Tibial nerve (tissue), 4 donors: Measurements from ENCODE around the gene ANKRD6. TPM values are rescaled to one million over a fixed set of nuclear protein-coding genes. Genes with fewer than 3 reads are reported as not detected.
"Not testable (repeated sequence)": the region's sequence is repeated elsewhere in the genome, so short reads cannot be mapped to it uniquely, and the experiment has no call there.

Experiments used
- DNase-seq, 2 donors: peaks; one replicate each; pipeline ENCODE4 v3.0.0-alpha.2; 2019; ENCODE audit warnings: low spot score in 2 of 2
- H3K27ac ChIP-seq, 4 donors: fragments of 200-600 bp; sonication (generic) in 3 of 4; one replicate each; pipeline ENCODE4 v1.5.1; 2017 to 2019; ENCODE audit warnings: mild to moderate bottlenecking in 1 of 4
- H3K27me3 ChIP-seq, 2 donors: fragments of 200-600 bp; sonication (generic) in 1 of 2; one replicate each; pipeline versions ENCODE4 v1.5.1 to v1.6.0; 2017 to 2019
- H3K36me3 ChIP-seq, 3 donors: fragments of 200-600 bp; sonication (generic); one replicate each; pipeline ENCODE4 v1.5.1; 2018 to 2019
- H3K4me1 ChIP-seq, 4 donors: fragments of 200-600 bp; sonication (generic) in 3 of 4; one replicate each; pipeline ENCODE4 v1.5.1; 2017 to 2019
- H3K4me3 ChIP-seq, 4 donors: fragments of 200-600 bp; sonication (generic) in 3 of 4; one replicate each; pipeline ENCODE4 v1.5.1; 2017 to 2019; ENCODE audit warnings: mild to moderate bottlenecking in 1 of 4, moderate library complexity in 1 of 4
- H3K9me3 ChIP-seq, 4 donors: fragments of 200-600 bp; sonication (generic) in 3 of 4; one replicate each; pipeline ENCODE4 v1.5.1; 2017 to 2019
- EP300 ChIP-seq, 2 donors: sonication (generic); formaldehyde crosslinking; IDR thresholded peaks; one replicate each; pipeline ENCODE4 v1.6.1; 2017; ENCODE audit warnings: antibody characterized with exemption in 2 of 2, mild to moderate bottlenecking in 1 of 2
- POLR2A ChIP-seq, 2 donors: fragments of 450-650 bp; IDR thresholded peaks; one replicate each; pipeline ENCODE4 v1.6.1; 2017; ENCODE audit warnings: antibody characterized with exemption in 2 of 2, mild to moderate bottlenecking in 2 of 2, moderate library complexity in 2 of 2
- WGBS, 2 donors: methylation state at CpG; one replicate each; pipeline ENCODE4 v1.1.5; 2018; 5-methylcytosine and 5-hydroxymethylcytosine counted together
- total RNA-seq, 4 donors: library from RNA; depleted of rRNA; stranded (reverse); fragments of >200 nt; gene quantifications; one replicate each; pipeline ENCODE4 v1.1.0, GENCODE V29; 2016
- TF ChIP-seq, protein P1 (sequence below), 5 experiments: fragments of 200-600 bp in 3 of 5; fragments of 450-650 bp in 2 of 5; sonication (generic) in 3 of 5; IDR thresholded peaks; one replicate each; pipeline ENCODE4 v1.5.1; 2016 to 2019; ENCODE audit warnings: antibody characterized with exemption in 5 of 5, mild to moderate bottlenecking in 3 of 5, moderate library complexity in 2 of 5

Gene ANKRD6
- total RNA-seq, 4 donors from 2014 or later = 10.1 to 22.8 (median 13.0) TPM

DNA sequence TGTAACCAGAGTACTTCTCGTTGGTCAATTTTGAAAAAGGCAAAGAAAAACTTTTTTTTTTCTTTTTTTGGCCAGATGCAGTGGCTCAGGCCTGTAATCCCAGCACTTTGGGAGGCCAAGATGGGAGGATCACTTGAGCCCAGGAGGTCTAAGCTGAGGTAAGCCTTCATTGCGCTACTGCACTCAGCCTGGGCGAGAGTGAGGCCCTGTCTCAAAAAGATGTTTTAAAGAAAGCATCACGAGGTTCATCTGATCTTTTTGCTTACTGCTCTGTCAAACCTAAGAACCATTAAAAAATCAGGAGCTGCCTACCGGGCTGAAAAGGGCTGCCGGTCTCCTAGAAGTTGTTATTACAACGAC, 205.0 kb downstream of the ANKRD6 start:
- peak overlapping the region; percentile 93 to 98 (median 96) for H3K27ac ChIP-seq
- WGBS, 2 donors = 13 to 14% methylated on average over 7 of the region's 7 CpGs

DNA sequence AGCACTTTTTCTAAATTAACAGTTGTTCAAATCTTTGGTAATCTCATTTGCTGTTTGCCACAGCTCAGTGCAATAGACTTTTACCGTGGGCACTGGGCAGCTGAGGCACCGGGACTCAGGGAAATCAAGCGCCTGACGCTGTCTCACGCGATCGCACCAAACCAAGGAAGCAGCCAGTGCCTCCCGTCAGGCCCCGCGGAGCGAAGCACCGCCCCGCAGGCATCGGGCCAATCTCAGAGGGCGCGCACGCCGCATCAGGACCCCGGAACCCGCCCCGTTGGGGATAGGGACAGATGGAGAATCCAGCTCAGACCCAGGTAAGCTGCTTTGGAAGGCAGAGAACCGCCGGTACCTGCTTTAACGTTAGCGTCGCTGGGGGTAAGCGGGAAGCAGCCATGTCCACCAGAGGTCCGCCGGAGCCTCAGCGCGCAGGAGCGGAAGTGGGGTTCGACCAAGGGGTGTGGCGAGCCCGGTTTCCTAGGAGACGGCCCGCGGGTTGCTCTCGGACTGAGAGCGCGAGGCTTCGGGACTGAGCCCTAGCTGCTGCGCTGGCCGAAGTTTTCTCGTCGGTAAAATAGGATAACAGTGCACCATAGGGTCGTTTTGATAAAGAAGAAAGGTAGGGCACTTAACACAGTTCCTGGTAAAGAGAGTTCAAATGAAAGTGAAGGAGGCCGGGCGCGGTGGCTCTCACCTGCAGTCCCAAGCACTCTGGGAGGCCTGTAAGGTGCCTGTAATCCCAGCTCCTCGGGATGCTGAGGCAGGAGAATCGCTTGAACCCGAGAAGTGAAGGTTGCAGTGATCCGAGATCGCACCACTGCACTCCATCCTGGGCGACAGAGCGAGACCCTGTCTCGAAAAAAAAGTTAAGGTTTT, 205.6 kb downstream of the ANKRD6 start, which contains the start of gene LYRM2:
Gene LYRM2 (minus strand): TSS at position 428 of the 876 bp plus-strand sequence. CDS start 31 bp downstream, at position 397.
- TF ChIP-seq, protein P1, sequence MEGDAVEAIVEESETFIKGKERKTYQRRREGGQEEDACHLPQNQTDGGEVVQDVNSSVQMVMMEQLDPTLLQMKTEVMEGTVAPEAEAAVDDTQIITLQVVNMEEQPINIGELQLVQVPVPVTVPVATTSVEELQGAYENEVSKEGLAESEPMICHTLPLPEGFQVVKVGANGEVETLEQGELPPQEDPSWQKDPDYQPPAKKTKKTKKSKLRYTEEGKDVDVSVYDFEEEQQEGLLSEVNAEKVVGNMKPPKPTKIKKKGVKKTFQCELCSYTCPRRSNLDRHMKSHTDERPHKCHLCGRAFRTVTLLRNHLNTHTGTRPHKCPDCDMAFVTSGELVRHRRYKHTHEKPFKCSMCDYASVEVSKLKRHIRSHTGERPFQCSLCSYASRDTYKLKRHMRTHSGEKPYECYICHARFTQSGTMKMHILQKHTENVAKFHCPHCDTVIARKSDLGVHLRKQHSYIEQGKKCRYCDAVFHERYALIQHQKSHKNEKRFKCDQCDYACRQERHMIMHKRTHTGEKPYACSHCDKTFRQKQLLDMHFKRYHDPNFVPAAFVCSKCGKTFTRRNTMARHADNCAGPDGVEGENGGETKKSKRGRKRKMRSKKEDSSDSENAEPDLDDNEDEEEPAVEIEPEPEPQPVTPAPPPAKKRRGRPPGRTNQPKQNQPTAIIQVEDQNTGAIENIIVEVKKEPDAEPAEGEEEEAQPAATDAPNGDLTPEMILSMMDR (IDR thresholded peaks at IDR 0.05) = peak in 4 of 5 experiments; percentile 5 to 66 (median 30)
- TF ChIP-seq EP300 (IDR thresholded peaks at IDR 0.05) (peak; percentile 82 to 98), POLR2A (IDR thresholded peaks at IDR 0.05) (peak; percentile 86 to 92)
- 2 to 4% methylated on average over 32 to 51 of the region's 58 CpGs for WGBS, 2 donors
- peaks cover 0 to 23% (median 7%) of the 10 kb centered on the region in 4 donors for H3K4me1 ChIP-seq
- peak; percentile 85 for DNase-seq
- peaks cover 0 to 50% (median 0%) of the 10 kb centered on the region in 3 donors for H3K36me3 ChIP-seq
- peak within 1 kb of the TSS; percentile 61 to 94 (median 80) for H3K4me3 ChIP-seq
- no peaks in the 10 kb centered on the region for H3K27me3 ChIP-seq
- H3K9me3 ChIP-seq = no peaks in the 10 kb centered on the region
- H3K27ac ChIP-seq = peak within 1 kb of the TSS; percentile 93 to 98 (median 96)

More for the DNA sequence above, 205.0 kb downstream of the ANKRD6 start:
- Histone ChIP-seq H3K9me3 (no peaks in the 10 kb centered on the region), H3K4me3 (peak overlapping the region; percentile 61 to 94 (median 80)), H3K27me3 (no peaks in the 10 kb centered on the region), H3K36me3 (peaks cover 0 to 46% (median 0%) of the 10 kb centered on the region in 3 donors), H3K4me1 (peaks cover 0 to 23% (median 7%) of the 10 kb centered on the region in 4 donors)
- TF ChIP-seq, protein P1 (IDR thresholded peaks at IDR 0.05) = no peak
- no peak for TF ChIP-seq EP300 (IDR thresholded peaks at IDR 0.05)
- TF ChIP-seq POLR2A (IDR thresholded peaks at IDR 0.05) = no peak
- DNase-seq = no peak

- peaks cover 0 to 56% (median 0%) of the 10 kb centered on the region in 3 donors for H3K36me3 ChIP-seq
- H3K27me3 ChIP-seq = no peaks in the 10 kb centered on the region
- peaks cover 0 to 23% (median 7%) of the 10 kb centered on the region in 4 donors for H3K4me1 ChIP-seq
- DNase-seq = no peak
- H3K9me3 ChIP-seq = no peaks in the 10 kb centered on the region
- TF ChIP-seq POLR2A (IDR thresholded peaks at IDR 0.05) (no peak), EP300 (IDR thresholded peaks at IDR 0.05) (no peak)
- TF ChIP-seq, protein P1 (IDR thresholded peaks at IDR 0.05) = no peak
- WGBS, 2 donors = 87 to 91% methylated on average over 4 of the region's 4 CpGs
- no peak overlapping the region for H3K27ac ChIP-seq
- no peak overlapping the region for H3K4me3 ChIP-seq
Observed at GRCh38 chr6:89640804-89641203, 207.9 kb downstream of the ANKRD6 start.

GRCh38 chr6:89641581-89641980, 208.6 kb downstream of the ANKRD6 start:
- peaks cover 0 to 23% (median 7%) of the 10 kb centered on the region in 4 donors for H3K4me1 ChIP-seq
- 94 to 95% methylated on average over 3 of the region's 3 CpGs for WGBS, 2 donors
- not testable (repeated sequence) for H3K27me3 ChIP-seq, DNase-seq, H3K4me3 ChIP-seq, H3K9me3 ChIP-seq, H3K27ac ChIP-seq
- H3K36me3 ChIP-seq = peaks cover 0 to 56% (median 0%) of the 10 kb centered on the region in 3 donors

DNA sequence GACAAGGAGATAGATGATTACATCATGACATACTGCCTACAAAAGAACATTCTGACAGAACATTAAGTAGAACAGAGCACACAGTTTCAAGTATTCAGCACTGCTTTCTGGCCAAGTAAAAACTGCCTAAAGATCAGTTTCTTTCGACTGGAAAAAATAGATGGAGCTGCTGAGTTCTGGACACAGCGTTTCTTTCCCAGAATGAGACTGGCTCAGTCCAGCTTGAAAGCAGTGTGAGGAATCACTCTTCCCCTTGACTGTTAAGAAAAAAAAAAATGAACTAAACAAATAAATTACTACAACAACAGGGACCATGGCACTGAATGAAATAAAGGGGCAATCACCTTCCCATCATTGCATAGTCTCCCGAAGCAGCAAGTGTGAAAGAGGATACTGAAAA, 210.0 kb downstream of the ANKRD6 start:
- Histone ChIP-seq H3K27ac (no peak overlapping the region), H3K27me3 (no peaks in the 10 kb centered on the region), H3K4me1 (peaks cover 0 to 13% (median under 1%) of the 10 kb centered on the region in 4 donors), H3K36me3 (peaks cover 0 to 67% (median 9%) of the 10 kb centered on the region in 3 donors), H3K4me3 (no peak overlapping the region), H3K9me3 (no peaks in the 10 kb centered on the region)
- WGBS, 2 donors = 80 to 85% methylated on average over 3 of the region's 3 CpGs
- no peak for DNase-seq
- no peak for TF ChIP-seq POLR2A (IDR thresholded peaks at IDR 0.05)
- TF ChIP-seq, protein P1 (IDR thresholded peaks at IDR 0.05) = no peak
- no peak for TF ChIP-seq EP300 (IDR thresholded peaks at IDR 0.05)
